DND-41 (cell line): ENCODE results near the gene TMEM208.

ENCODE experiments used
- EZH2 ChIP-seq: IDR thresholded peaks from 3 replicates; pipeline ENCODE4 v1.6.1; 2012; ENCODE audit warnings: borderline replicate concordance, low read depth, mild to moderate bottlenecking, moderate library complexity, low read length, inconsistent platforms; ENCODE audit not compliant: severe bottlenecking
- TF ChIP-seq, protein P1 (sequence below): IDR thresholded peaks from 2 replicates; pipeline ENCODE4 v1.5.1; 2012; ENCODE audit warnings: borderline replicate concordance, low read length, moderate library complexity, mild to moderate bottlenecking; ENCODE audit not compliant: poor library complexity, severe bottlenecking; ENCODE audit errors: extremely low read depth

DNA sequence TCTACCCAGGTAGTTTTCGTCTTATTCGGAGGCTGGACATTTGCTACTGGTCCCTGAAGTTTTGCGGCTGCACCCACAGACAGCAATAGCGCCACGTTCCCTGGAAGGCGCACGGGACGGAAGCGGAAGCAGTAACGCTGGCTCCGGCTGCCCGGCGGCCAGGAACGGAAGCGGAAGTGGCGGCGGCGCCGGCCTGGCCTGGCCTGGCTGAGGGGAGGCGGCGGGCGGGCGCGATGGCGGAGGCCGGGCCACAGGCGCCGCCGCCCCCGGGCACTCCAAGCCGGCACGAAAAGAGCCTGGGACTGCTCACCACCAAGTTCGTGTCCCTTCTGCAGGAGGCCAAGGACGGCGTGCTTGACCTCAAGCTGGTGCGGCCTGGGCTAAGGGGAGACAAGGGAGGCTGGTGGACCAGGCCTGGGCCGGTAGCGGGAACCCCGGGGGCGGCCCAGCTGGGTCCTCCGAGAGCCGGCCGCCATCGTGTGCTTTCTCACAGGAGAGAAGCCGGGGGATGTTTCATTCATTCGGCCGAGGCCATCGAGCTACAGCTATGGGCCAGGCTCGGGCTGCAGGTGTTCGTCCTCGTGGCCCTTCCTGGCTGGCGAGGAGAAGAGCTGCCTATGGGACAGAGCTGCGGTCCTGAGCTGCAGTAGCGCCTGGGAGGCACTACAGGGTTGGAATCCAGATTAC, 34.8 kb upstream of the TMEM208 start, which contains the start of gene E2F4:
- TF ChIP-seq, protein P1, sequence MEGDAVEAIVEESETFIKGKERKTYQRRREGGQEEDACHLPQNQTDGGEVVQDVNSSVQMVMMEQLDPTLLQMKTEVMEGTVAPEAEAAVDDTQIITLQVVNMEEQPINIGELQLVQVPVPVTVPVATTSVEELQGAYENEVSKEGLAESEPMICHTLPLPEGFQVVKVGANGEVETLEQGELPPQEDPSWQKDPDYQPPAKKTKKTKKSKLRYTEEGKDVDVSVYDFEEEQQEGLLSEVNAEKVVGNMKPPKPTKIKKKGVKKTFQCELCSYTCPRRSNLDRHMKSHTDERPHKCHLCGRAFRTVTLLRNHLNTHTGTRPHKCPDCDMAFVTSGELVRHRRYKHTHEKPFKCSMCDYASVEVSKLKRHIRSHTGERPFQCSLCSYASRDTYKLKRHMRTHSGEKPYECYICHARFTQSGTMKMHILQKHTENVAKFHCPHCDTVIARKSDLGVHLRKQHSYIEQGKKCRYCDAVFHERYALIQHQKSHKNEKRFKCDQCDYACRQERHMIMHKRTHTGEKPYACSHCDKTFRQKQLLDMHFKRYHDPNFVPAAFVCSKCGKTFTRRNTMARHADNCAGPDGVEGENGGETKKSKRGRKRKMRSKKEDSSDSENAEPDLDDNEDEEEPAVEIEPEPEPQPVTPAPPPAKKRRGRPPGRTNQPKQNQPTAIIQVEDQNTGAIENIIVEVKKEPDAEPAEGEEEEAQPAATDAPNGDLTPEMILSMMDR = no peak
- no peak for TF ChIP-seq EZH2
